PC-9 (cell line): ENCODE data around the gene EIF4EBP3. TPM values are rescaled to one million over a fixed set of nuclear protein-coding genes. Genes with fewer than 3 reads are reported as not detected.

Experiments
- BruUV-seq: library from RNA; stranded (reverse); fragments of 400-500 nt; replicated peaks from 2 replicates; lab custom pipeline; 2021; lab: Mats Ljungman, UMichigan
- CTCF ChIA-PET: fragments of 300-600 bp; sonication (Branson Sonifier 250); formaldehyde crosslinking; loops from one replicate; lab custom pipeline; 2022; ENCODE audit warnings: antibody characterized with exemption; lab: Charles Lee
- POLR2A ChIA-PET: fragments of 300-600 bp; sonication (Branson Sonifier 250); formaldehyde crosslinking; loops from one replicate; lab custom pipeline; 2022; ENCODE audit warnings: antibody characterized with exemption; ENCODE audit not compliant: unreplicated experiment; lab: Charles Lee
- DNase-seq, 2 experiments: peaks; one replicate each; pipeline versions ENCODE4 v3.0.0 to v3.0.0-alpha.2; 2015 to 2022; ENCODE audit warnings: mixed read lengths in 1 of 2
- H2AFZ ChIP-seq: fragments of 200-600 bp; sonication (generic); 2 replicates; pipeline ENCODE4 v1.8.1; 2017; ENCODE audit warnings: antibody characterized with exemption
- H3F3A ChIP-seq: fragments of 200-600 bp; sonication (generic); 2 replicates; pipeline ENCODE4 v1.8.1; 2017; ENCODE audit warnings: antibody characterized with exemption, mild to moderate bottlenecking, low read depth; ENCODE audit not compliant: insufficient read depth
- H3K27ac ChIP-seq: fragments of 200-600 bp; sonication (generic); 2 replicates; pipeline ENCODE4 v1.6.1; 2016; ENCODE audit warnings: mixed run types
- H3K27me3 ChIP-seq: fragments of 200-600 bp; sonication (generic); 2 replicates; pipeline ENCODE4 v1.6.1; 2016; ENCODE audit warnings: low read depth, mixed run types; ENCODE audit not compliant: insufficient read depth
- H3K36me3 ChIP-seq: fragments of 200-600 bp; sonication (generic); 2 replicates; pipeline ENCODE4 v1.6.1; 2016; ENCODE audit warnings: low read depth, mixed run types
- H3K4me1 ChIP-seq: fragments of 200-600 bp; sonication (generic); replicated peaks from 2 replicates; pipeline ENCODE4 v1.6.1; 2016; ENCODE audit warnings: mixed run types; ENCODE audit not compliant: insufficient read depth
- H3K4me2 ChIP-seq: fragments of 200-600 bp; sonication (generic); 2 replicates; pipeline ENCODE4 v1.6.1; 2017; ENCODE audit warnings: mixed run types
- H3K4me3 ChIP-seq: fragments of 200-600 bp; sonication (generic); 2 replicates; pipeline ENCODE4 v1.6.1; 2016; ENCODE audit warnings: mixed run types
- H3K79me2 ChIP-seq: fragments of 200-600 bp; sonication (generic); 2 replicates; pipeline ENCODE4 v1.6.1; 2017; ENCODE audit warnings: low read depth, mixed run types
- H3K9me2 ChIP-seq: fragments of 200-600 bp; sonication (generic); 2 replicates; pipeline ENCODE4 v1.8.1; 2017; ENCODE audit warnings: mild to moderate bottlenecking; ENCODE audit not compliant: insufficient read depth
- H3K9me3 ChIP-seq: fragments of 200-600 bp; sonication (generic); 2 replicates; pipeline ENCODE4 v1.8.1; 2016; ENCODE audit warnings: low read depth; ENCODE audit not compliant: insufficient read depth
- H4K20me1 ChIP-seq: fragments of 200-600 bp; sonication (generic); 2 replicates; pipeline ENCODE4 v1.8.1; 2017; ENCODE audit not compliant: insufficient read depth
- CTCF ChIP-seq: fragments of 200-600 bp; sonication (generic); conservative IDR thresholded peaks from 2 replicates; pipeline ENCODE4 v1.6.1; 2017; ENCODE audit warnings: mixed run types, antibody characterized with exemption, mild to moderate bottlenecking, moderate library complexity
- EZH2 ChIP-seq: fragments of 200-600 bp; sonication (generic); IDR thresholded peaks from 2 replicates; pipeline ENCODE4 v1.8.0; 2017; ENCODE audit warnings: antibody characterized with exemption, low read depth
- intact Hi-C: fragments of 100-400 bp; cut with micrococcal nuclease; formaldehyde crosslinking; loops from one replicate; pipeline ENCODE4 v1.10.0; 2022; ENCODE audit not compliant: unreplicated experiment
- total RNA-seq: library from RNA; stranded (reverse); gene quantifications from 2 replicates; pipeline ENCODE4 v1.2.3, GENCODE V29; 2021

The EIF4EBP3 gene
- total RNA-seq, 1 experiment from 2014 or later: 5.6 TPM

GRCh38 chr5:140557965-140558364, 10.5 kb downstream of the EIF4EBP3 start:
- Histone ChIP-seq H3K27me3 (no peaks in the 10 kb centered on the region), H3F3A (0 out of 2 replicates have a peak, but pooled peaks cover 14% of the 10 kb centered on the region), H3K79me2 (peaks cover 29% of the 10 kb centered on the region), H3K4me3 (peak overlapping the region; percentile 73; the same call in 1 of the 2 replicates), H4K20me1 (no peaks in the 10 kb centered on the region), H3K36me3 (no peaks in the 10 kb centered on the region), H2AFZ (peak overlapping the region; percentile 66; the same call in 1 of the 2 replicates), H3K4me2 (peak overlapping the region; percentile 90), H3K27ac (0 out of 2 replicates have a peak overlapping the region, but pooled peaks have one; percentile 39), H3K9me3 (no peaks in the 10 kb centered on the region), H3K4me1 (peaks cover 10% of the 10 kb centered on the region), H3K9me2 (no peaks in the 10 kb centered on the region)
- no peak for DNase-seq
- TF ChIP-seq CTCF: no peak
- no peak for TF ChIP-seq EZH2
- no TSS peak for BruUV-seq
- ChIA-PET CTCF (no interaction called here), POLR2A (no interaction called here)
- intact Hi-C loops: loop anchor here (2.0 kb wide), 2 partner anchors 89 to 161 kb away; partner anchors contain the start of genes IK and NDUFA2

- no peaks in the 10 kb centered on the region for H3K27me3 ChIP-seq
- intact Hi-C loops: no loop called here
- H3K4me2 ChIP-seq: no peak overlapping the region
- H2AFZ ChIP-seq: no peak overlapping the region
- peaks cover 13% of the 10 kb centered on the region for H3K4me1 ChIP-seq
- peaks cover 29% of the 10 kb centered on the region for H3K79me2 ChIP-seq
- BruUV-seq: no TSS peak
- H3K36me3 ChIP-seq: no peaks in the 10 kb centered on the region
- no peak for DNase-seq
- H4K20me1 ChIP-seq: no peaks in the 10 kb centered on the region
- TF ChIP-seq CTCF: no peak
- TF ChIP-seq EZH2: no peak
- ChIA-PET CTCF (no interaction called here), POLR2A (no interaction called here)
- H3K27ac ChIP-seq: no peak overlapping the region
- H3F3A ChIP-seq: 0 out of 2 replicates have a peak, but pooled peaks cover 14% of the 10 kb centered on the region
- H3K4me3 ChIP-seq: no peak overlapping the region
- no peaks in the 10 kb centered on the region for H3K9me2 ChIP-seq
- no peaks in the 10 kb centered on the region for H3K9me3 ChIP-seq
Observed at GRCh38 chr5:140558542-140558941, 11.1 kb downstream of the EIF4EBP3 start.

GRCh38 chr5:140560227-140560626, 12.8 kb downstream of the EIF4EBP3 start:
- no peaks in the 10 kb centered on the region for H3K9me2 ChIP-seq
- POLR2A ChIA-PET: no interaction called here
- H3K79me2 ChIP-seq: peaks cover 22% of the 10 kb centered on the region
- H3K4me1 ChIP-seq: peaks cover 16% of the 10 kb centered on the region
- no peak overlapping the region for H2AFZ ChIP-seq
- H3K4me3 ChIP-seq: no peak overlapping the region
- no peaks in the 10 kb centered on the region for H3K9me3 ChIP-seq
- no peaks in the 10 kb centered on the region for H3K27me3 ChIP-seq
- CTCF ChIA-PET: no interaction called here
- TF ChIP-seq CTCF: no peak
- TF ChIP-seq EZH2: no peak
- H3K27ac ChIP-seq: no peak overlapping the region
- no TSS peak for BruUV-seq
- no peak for DNase-seq
- intact Hi-C loops: no loop called here
- no peaks in the 10 kb centered on the region for H3K36me3 ChIP-seq
- H3K4me2 ChIP-seq: no peak overlapping the region
- 0 out of 2 replicates have a peak, but pooled peaks cover 14% of the 10 kb centered on the region for H3F3A ChIP-seq
- no peaks in the 10 kb centered on the region for H4K20me1 ChIP-seq
